HCT116 (cell line): Measurements from ENCODE around the gene WNT9B. TPM values are rescaled to one million over a fixed set of nuclear protein-coding genes. Genes with fewer than 3 reads are reported as not detected.

Experiments used
- ATAC-seq: fragments of 200-7000 bp; cut with Tn5 transposase; 2 replicates; pipeline ENCODE4 v1.9.1; 2020; ENCODE audit warnings: mild to moderate bottlenecking, moderate library complexity
- BruUV-seq: library from RNA; stranded (reverse); fragments of 400-500 nt; replicated peaks from 2 replicates; lab custom pipeline; 2021; lab: Mats Ljungman, UMichigan
- CTCF ChIA-PET: fragments of 300-600 bp; sonication (Branson Sonifier 250); formaldehyde crosslinking; loops from one replicate; lab custom pipeline; 2021; ENCODE audit warnings: antibody characterized with exemption; lab: Charles Lee
- POLR2A ChIA-PET: fragments of 300-600, 350-600 bp; sonication (Branson Sonifier 250); formaldehyde crosslinking; loops from one replicate; lab custom pipeline; 2021; ENCODE audit warnings: antibody characterized with exemption; lab: Charles Lee
- RAD21 ChIA-PET, 2 experiments: fragments of 300-600 bp; sonication (Branson Sonifier 250); formaldehyde crosslinking; loops; one replicate each; lab custom pipeline; 2023; ENCODE audit warnings: low total read pairs in 2 of 2; ENCODE audit not compliant: uncharacterized antibody in 2 of 2, unreplicated experiment in 2 of 2, low non-redundant PET in 1 of 2; lab: Charles Lee
- DNase-seq: peaks from one replicate; pipeline ENCODE4 v3.0.0-alpha.2; 2010; ENCODE audit warnings: low read depth, low spot score
- H2AFZ ChIP-seq: fragments of 200-600 bp; shearing (Covaris generic), sonication (generic); 2 replicates; pipeline ENCODE4 v1.6.1; 2017; ENCODE audit warnings: low read depth, mixed run types, mixed read lengths, antibody characterized with exemption, low read length; ENCODE audit not compliant: poor library complexity, severe bottlenecking
- H3K27ac ChIP-seq: 2 replicates; pipeline ENCODE4 v1.5.1; 2012; ENCODE audit warnings: low read depth, low read length
- H3K27me3 ChIP-seq: fragments of 200-600 bp; sonication (generic); 2 replicates; pipeline ENCODE4 v1.6.1; 2016; ENCODE audit warnings: mixed run types, low read length, mixed read lengths; ENCODE audit not compliant: insufficient read depth
- H3K36me3 ChIP-seq, 2 experiments: fragments of 200-500 bp in 1 of 2; fragments of 200-600 bp in 1 of 2; sonication (Bioruptor generic) in 1 of 2; sonication (generic) in 1 of 2; 2 replicates each; pipeline versions ENCODE4 v1.5.1 to v1.6.1; 2014 to 2016; ENCODE audit warnings: low read length in 2 of 2, inconsistent platforms in 1 of 2, mixed read lengths in 1 of 2, mixed run types in 1 of 2; ENCODE audit not compliant: insufficient read depth in 2 of 2, control insufficient read depth in 1 of 2
- H3K4me1 ChIP-seq, 2 experiments: fragments of 200-600 bp in 1 of 2; sonication (generic) in 1 of 2; 2 replicates each; pipeline versions ENCODE4 v1.5.1 to v1.6.1; 2012 to 2017; ENCODE audit warnings: low read length in 2 of 2, inconsistent platforms in 1 of 2, mild to moderate bottlenecking in 1 of 2, mixed read lengths in 1 of 2, mixed run types in 1 of 2, moderate library complexity in 1 of 2; ENCODE audit not compliant: insufficient read depth in 2 of 2, control insufficient read depth in 1 of 2
- H3K4me2 ChIP-seq: fragments of 200-600 bp; sonication (generic); 2 replicates; pipeline ENCODE4 v1.6.1; 2017; ENCODE audit warnings: mixed run types, low read length, mixed read lengths
- H3K4me3 ChIP-seq, 2 experiments: fragments of 200-600 bp in 1 of 2; sonication (generic) in 1 of 2; replicated peaks in 1 of 2; 2 replicates each; pipeline ENCODE4 v1.5.1; 2011 to 2016; ENCODE audit warnings: low read length in 2 of 2, control low read depth in 1 of 2, low read depth in 1 of 2, mild to moderate bottlenecking in 1 of 2, mixed read lengths in 1 of 2, mixed run types in 1 of 2
- H3K79me2 ChIP-seq: fragments of 200-600 bp; sonication (generic); 2 replicates; pipeline ENCODE4 v1.6.1; 2017; ENCODE audit warnings: mild to moderate bottlenecking, mixed run types, low read length, moderate library complexity, mixed read lengths; ENCODE audit not compliant: insufficient read depth
- H3K9ac ChIP-seq: fragments of 200-600 bp; sonication (generic); 2 replicates; pipeline ENCODE4 v1.6.1; 2016; ENCODE audit warnings: low read length, mixed read lengths
- H3K9me2 ChIP-seq: fragments of 200-600 bp; sonication (generic), shearing (Covaris generic); 2 replicates; pipeline ENCODE4 v1.6.1; 2017; ENCODE audit warnings: mixed run types, mild to moderate bottlenecking, moderate library complexity; ENCODE audit not compliant: insufficient read depth
- H3K9me3 ChIP-seq, 2 experiments: fragments of 200-500 bp in 1 of 2; fragments of 200-600 bp in 1 of 2; sonication (Bioruptor generic) in 1 of 2; sonication (generic) in 1 of 2; 2 replicates each; pipeline ENCODE4 v1.6.1; 2014 to 2017; ENCODE audit warnings: low read length in 2 of 2, mixed read lengths in 2 of 2, inconsistent platforms in 1 of 2, low read depth in 1 of 2, mild to moderate bottlenecking in 1 of 2, mixed run types in 1 of 2, moderate library complexity in 1 of 2; ENCODE audit not compliant: control insufficient read depth in 1 of 2, insufficient read depth in 1 of 2
- H4K20me1 ChIP-seq: fragments of 200-600 bp; sonication (generic), shearing (Covaris generic); 2 replicates; pipeline ENCODE4 v1.6.1; 2017; ENCODE audit warnings: mixed run types, mild to moderate bottlenecking, moderate library complexity; ENCODE audit not compliant: insufficient read depth
- CBX3 ChIP-seq: IDR thresholded peaks from 2 replicates; pipeline ENCODE4 v1.6.1; 2012; ENCODE audit warnings: low read depth
- CEBPB ChIP-seq: IDR thresholded peaks from 2 replicates; pipeline ENCODE4 v1.6.1; 2012; ENCODE audit warnings: low read depth
- EGR1 ChIP-seq: IDR thresholded peaks from 2 replicates; pipeline ENCODE4 v1.6.1; 2012; ENCODE audit warnings: low read depth
- ELF1 ChIP-seq: IDR thresholded peaks from 2 replicates; pipeline ENCODE4 v1.6.1; 2012; ENCODE audit warnings: low read depth, borderline replicate concordance
- EZH2 ChIP-seq: fragments of 200-600 bp; sonication (generic); IDR thresholded peaks from 2 replicates; pipeline ENCODE4 v1.6.1; 2017; ENCODE audit warnings: antibody characterized with exemption, mixed run types
- EZH2phosphoT487 ChIP-seq: fragments of 200-600 bp; IDR thresholded peaks from 2 replicates; pipeline ENCODE4 v1.6.1; 2018; ENCODE audit warnings: antibody characterized with exemption, borderline replicate concordance
- FOSL1 ChIP-seq: IDR thresholded peaks from 2 replicates; pipeline ENCODE4 v1.6.1; 2012; ENCODE audit warnings: low read depth
- JUND ChIP-seq: IDR thresholded peaks from 2 replicates; pipeline ENCODE4 v1.6.1; 2012
- POLR2A ChIP-seq: IDR thresholded peaks from 2 replicates; pipeline ENCODE4 v1.7.0; 2011; ENCODE audit warnings: borderline replicate concordance; ENCODE audit not compliant: insufficient read depth, insufficient read length; ENCODE audit errors: extremely low read depth
- POLR2AphosphoS5 ChIP-seq: IDR thresholded peaks from 2 replicates; pipeline ENCODE4 v1.6.1; 2011; ENCODE audit warnings: mild to moderate bottlenecking, low read depth, low read length, moderate library complexity
- RAD21 ChIP-seq: IDR thresholded peaks from 2 replicates; pipeline ENCODE4 v1.6.1; 2012; ENCODE audit warnings: low read depth, mild to moderate bottlenecking
- SRF ChIP-seq: IDR thresholded peaks from 2 replicates; pipeline ENCODE4 v1.6.1; 2012; ENCODE audit warnings: low read depth
- TCF7L2 ChIP-seq: IDR thresholded peaks from 2 replicates; pipeline ENCODE4 v1.7.0; 2011; ENCODE audit warnings: borderline replicate concordance, inconsistent platforms; ENCODE audit not compliant: insufficient read depth, insufficient read length; ENCODE audit errors: extremely low read depth
- YY1 ChIP-seq: IDR thresholded peaks from 2 replicates; pipeline ENCODE4 v1.6.1; 2011; ENCODE audit warnings: low read length, low read depth, moderate library complexity, mild to moderate bottlenecking; ENCODE audit not compliant: insufficient replicate concordance; ENCODE audit errors: extremely low read depth
- ZNF274 ChIP-seq: fragments of 200-500 bp; sonication (Bioruptor generic); IDR thresholded peaks from 2 replicates; pipeline ENCODE4 v1.6.1; 2014; ENCODE audit warnings: mild to moderate bottlenecking, low read depth, low read length, inconsistent platforms
- intact Hi-C: fragments of 100-400 bp; cut with micrococcal nuclease; formaldehyde crosslinking; loops from 2 replicates; pipeline ENCODE4 v1.10.0; 2022
- total RNA-seq: library from RNA; stranded (reverse); gene quantifications from one replicate; pipeline ENCODE4 v1.2.1, GENCODE V29; 2021; ENCODE audit not compliant: unreplicated experiment
- TF ChIP-seq, protein P1 (sequence below): IDR thresholded peaks from 2 replicates; pipeline ENCODE4 v1.6.1; 2012; ENCODE audit warnings: low read depth
- TF ChIP-seq, protein P2 (sequence below), 3 experiments: fragments of 200-600 bp in 1 of 3; sonication (generic) in 1 of 3; IDR thresholded peaks in 2 of 3; conservative IDR thresholded peaks in 1 of 3; 2 replicates each; pipeline ENCODE4 v1.5.1; 2012 to 2017; ENCODE audit warnings: low read depth in 2 of 3, low read length in 2 of 3, antibody characterized with exemption in 1 of 3, borderline replicate concordance in 1 of 3, control low read depth in 1 of 3, mild to moderate bottlenecking in 1 of 3, mixed read lengths in 1 of 3, mixed run types in 1 of 3, moderate library complexity in 1 of 3; ENCODE audit not compliant: insufficient read depth in 1 of 3
- TF ChIP-seq, protein P3 (sequence below): IDR thresholded peaks from 2 replicates; pipeline ENCODE4 v1.6.1; 2012

Gene WNT9B
- total RNA-seq, 1 experiment from 2014 or later, result not detected

DNA sequence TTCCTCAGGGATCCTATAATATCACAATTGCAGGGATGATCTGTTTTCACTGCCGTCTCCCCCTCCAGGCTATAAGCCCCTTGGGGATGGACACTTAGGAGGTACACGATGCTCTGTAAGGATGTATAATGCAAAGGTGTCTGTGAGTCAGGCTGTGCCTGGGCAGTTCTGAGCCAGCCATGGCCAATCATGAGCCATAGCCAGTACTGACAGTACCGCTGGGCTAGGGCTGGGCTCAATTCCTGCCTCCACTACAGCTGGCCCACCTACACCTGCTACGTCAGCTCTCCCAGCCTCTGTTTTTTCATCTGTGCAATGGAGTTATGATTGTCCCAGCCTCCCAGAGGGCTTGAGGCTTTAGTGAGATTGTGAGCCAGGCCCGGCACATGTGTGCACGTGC is 2.8 kb upstream of the WNT9B start:
- Histone ChIP-seq H4K20me1 (no peaks in the 10 kb centered on the region), H3K79me2 (no peaks in the 10 kb centered on the region), H3K27me3 (no peaks in the 10 kb centered on the region), H3K4me2 (no peak overlapping the region), H3K9me3 (peaks cover 0 to under 1% of the 10 kb centered on the region in 2 experiments; a peak in 1 of 4 replicates), H3K27ac (no peak overlapping the region), H3K9ac (no peak overlapping the region), H2AFZ (no peak overlapping the region), H3K9me2 (no peaks in the 10 kb centered on the region), H3K4me3 (no peak overlapping the region), H3K36me3 (no peaks in the 10 kb centered on the region), H3K4me1 (no peaks in the 10 kb centered on the region)
- ATAC-seq, result no peak
- POLR2A ChIA-PET, result no interaction called here
- RAD21 ChIA-PET, result no interaction called here
- intact Hi-C loops, result no loop called here
- TF ChIP-seq CBX3, result no peak
- TF ChIP-seq, protein P1, sequence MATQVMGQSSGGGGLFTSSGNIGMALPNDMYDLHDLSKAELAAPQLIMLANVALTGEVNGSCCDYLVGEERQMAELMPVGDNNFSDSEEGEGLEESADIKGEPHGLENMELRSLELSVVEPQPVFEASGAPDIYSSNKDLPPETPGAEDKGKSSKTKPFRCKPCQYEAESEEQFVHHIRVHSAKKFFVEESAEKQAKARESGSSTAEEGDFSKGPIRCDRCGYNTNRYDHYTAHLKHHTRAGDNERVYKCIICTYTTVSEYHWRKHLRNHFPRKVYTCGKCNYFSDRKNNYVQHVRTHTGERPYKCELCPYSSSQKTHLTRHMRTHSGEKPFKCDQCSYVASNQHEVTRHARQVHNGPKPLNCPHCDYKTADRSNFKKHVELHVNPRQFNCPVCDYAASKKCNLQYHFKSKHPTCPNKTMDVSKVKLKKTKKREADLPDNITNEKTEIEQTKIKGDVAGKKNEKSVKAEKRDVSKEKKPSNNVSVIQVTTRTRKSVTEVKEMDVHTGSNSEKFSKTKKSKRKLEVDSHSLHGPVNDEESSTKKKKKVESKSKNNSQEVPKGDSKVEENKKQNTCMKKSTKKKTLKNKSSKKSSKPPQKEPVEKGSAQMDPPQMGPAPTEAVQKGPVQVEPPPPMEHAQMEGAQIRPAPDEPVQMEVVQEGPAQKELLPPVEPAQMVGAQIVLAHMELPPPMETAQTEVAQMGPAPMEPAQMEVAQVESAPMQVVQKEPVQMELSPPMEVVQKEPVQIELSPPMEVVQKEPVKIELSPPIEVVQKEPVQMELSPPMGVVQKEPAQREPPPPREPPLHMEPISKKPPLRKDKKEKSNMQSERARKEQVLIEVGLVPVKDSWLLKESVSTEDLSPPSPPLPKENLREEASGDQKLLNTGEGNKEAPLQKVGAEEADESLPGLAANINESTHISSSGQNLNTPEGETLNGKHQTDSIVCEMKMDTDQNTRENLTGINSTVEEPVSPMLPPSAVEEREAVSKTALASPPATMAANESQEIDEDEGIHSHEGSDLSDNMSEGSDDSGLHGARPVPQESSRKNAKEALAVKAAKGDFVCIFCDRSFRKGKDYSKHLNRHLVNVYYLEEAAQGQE, result no peak
- no peak for TF ChIP-seq CEBPB
- TF ChIP-seq RAD21, result no peak
- TF ChIP-seq, protein P2, sequence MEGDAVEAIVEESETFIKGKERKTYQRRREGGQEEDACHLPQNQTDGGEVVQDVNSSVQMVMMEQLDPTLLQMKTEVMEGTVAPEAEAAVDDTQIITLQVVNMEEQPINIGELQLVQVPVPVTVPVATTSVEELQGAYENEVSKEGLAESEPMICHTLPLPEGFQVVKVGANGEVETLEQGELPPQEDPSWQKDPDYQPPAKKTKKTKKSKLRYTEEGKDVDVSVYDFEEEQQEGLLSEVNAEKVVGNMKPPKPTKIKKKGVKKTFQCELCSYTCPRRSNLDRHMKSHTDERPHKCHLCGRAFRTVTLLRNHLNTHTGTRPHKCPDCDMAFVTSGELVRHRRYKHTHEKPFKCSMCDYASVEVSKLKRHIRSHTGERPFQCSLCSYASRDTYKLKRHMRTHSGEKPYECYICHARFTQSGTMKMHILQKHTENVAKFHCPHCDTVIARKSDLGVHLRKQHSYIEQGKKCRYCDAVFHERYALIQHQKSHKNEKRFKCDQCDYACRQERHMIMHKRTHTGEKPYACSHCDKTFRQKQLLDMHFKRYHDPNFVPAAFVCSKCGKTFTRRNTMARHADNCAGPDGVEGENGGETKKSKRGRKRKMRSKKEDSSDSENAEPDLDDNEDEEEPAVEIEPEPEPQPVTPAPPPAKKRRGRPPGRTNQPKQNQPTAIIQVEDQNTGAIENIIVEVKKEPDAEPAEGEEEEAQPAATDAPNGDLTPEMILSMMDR (IDR thresholded peaks at IDR 0.05 in 2 of 3, conservative IDR thresholded peaks at IDR 0.05 in 1 of 3; ENCODE audit: borderline replicate concordance in 1 of 3, insufficient read depth in 1 of 3, low read depth in 2 of 3, low read length in 2 of 3), result no peak
- TF ChIP-seq ELF1, result no peak
- no peak for TF ChIP-seq FOSL1
- no peak for TF ChIP-seq EGR1
- TF ChIP-seq YY1, result no peak
- no peak for TF ChIP-seq ZNF274
- no peak for TF ChIP-seq SRF
- TF ChIP-seq JUND, result no peak
- no peak for TF ChIP-seq EZH2phosphoT487
- no peak for TF ChIP-seq POLR2AphosphoS5
- TF ChIP-seq EZH2, result no peak
- TF ChIP-seq TCF7L2, result no peak
- no peak for TF ChIP-seq POLR2A
- TF ChIP-seq, protein P3, sequence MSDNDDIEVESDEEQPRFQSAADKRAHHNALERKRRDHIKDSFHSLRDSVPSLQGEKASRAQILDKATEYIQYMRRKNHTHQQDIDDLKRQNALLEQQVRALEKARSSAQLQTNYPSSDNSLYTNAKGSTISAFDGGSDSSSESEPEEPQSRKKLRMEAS, result no peak
- no peak for DNase-seq
- no TSS peak for BruUV-seq
- CTCF ChIA-PET, result no interaction called here
